ENCODE measurements around the gene PROX2. TPM values are rescaled to one million over a fixed set of nuclear protein-coding genes. Genes with fewer than 3 reads are reported as not detected.

The PROX2 gene
- total RNA-seq, 1 experiment from 2014 or later, result not detected

- H3K27ac ChIP-seq, result no peak overlapping the region
- no peak overlapping the region for H3K4me3 ChIP-seq
- ChIA-PET CTCF (no interaction called here), POLR2A (ENCODE audit: unreplicated experiment) (no interaction called here)
- no peak overlapping the region for H3K4me2 ChIP-seq
- H2AFZ ChIP-seq, result no peak overlapping the region
- no peaks in the 10 kb centered on the region for H4K20me1 ChIP-seq (ENCODE audit: insufficient read depth)
- DNase-seq, result no peak
- no peaks in the 10 kb centered on the region for H3K27me3 ChIP-seq (ENCODE audit: insufficient read depth, low read depth)
- H3K9me3 ChIP-seq (ENCODE audit: insufficient read depth, low read depth), result no peaks in the 10 kb centered on the region
- no peaks in the 10 kb centered on the region for H3K9me2 ChIP-seq (ENCODE audit: insufficient read depth)
- no TSS peak for BruUV-seq (replicated peaks)
- H3K4me1 ChIP-seq (replicated peaks; ENCODE audit: insufficient read depth), result no peaks in the 10 kb centered on the region
- no peaks in the 10 kb centered on the region for H3K79me2 ChIP-seq (ENCODE audit: low read depth)
- peaks cover 4% of the 10 kb centered on the region; the same call in 1 of the 2 replicates for H3K36me3 ChIP-seq (ENCODE audit: low read depth)
- intact Hi-C loops (cut with micrococcal nuclease; ENCODE audit: unreplicated experiment), result no loop called here
- H3F3A ChIP-seq (ENCODE audit: insufficient read depth, low read depth), result peaks cover 5% of the 10 kb centered on the region
- TF ChIP-seq CTCF (conservative IDR thresholded peaks at IDR 0.05) (no peak), EZH2 (IDR thresholded peaks at IDR 0.05; ENCODE audit: low read depth) (no peak)
Observed at GRCh38 chr14:74843653-74844052, 32.3 kb downstream of the PROX2 start.

- no peak overlapping the region for H3K4me2 ChIP-seq
- intact Hi-C loops (cut with micrococcal nuclease; ENCODE audit: unreplicated experiment), result no loop called here
Observed at GRCh38 chr14:74841230-74842207, 34.4 kb downstream of the PROX2 start.

DNA sequence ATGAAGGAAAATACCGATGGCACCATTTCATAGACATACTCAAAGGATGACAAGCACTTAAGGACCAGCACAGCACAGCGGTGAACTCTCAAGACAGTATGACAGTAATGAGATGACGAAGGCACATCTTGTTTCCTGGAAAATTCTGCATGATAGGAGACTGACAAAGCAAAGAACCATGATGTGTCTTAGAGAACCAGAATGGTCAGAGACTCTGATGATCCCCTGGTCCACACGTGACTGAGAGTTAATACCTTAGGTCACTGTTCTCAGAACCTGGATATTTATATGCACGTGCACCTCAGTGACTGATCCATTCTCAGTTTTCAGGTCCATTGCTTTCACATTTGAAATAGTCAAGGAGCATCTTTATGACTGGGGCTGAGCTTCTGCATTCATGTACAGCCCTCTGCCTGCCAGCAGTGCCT lies 35.3 kb downstream of the PROX2 start:
- H3F3A ChIP-seq (ENCODE audit: insufficient read depth, low read depth), result peaks cover 12% of the 10 kb centered on the region
- BruUV-seq (replicated peaks), result no TSS peak
- no peaks in the 10 kb centered on the region for H3K79me2 ChIP-seq (ENCODE audit: low read depth)
- H3K4me2 ChIP-seq, result no peak overlapping the region
- DNase-seq, result no peak
- H3K27ac ChIP-seq, result no peak overlapping the region
- ChIA-PET CTCF (interaction anchor here (1.3 kb wide), 1 partner anchor 70 kb away, joined by 3 read pairs; no protein-coding TSS in a partner anchor), POLR2A (ENCODE audit: unreplicated experiment) (no interaction called here)
- H3K4me3 ChIP-seq, result no peak overlapping the region
- H3K9me3 ChIP-seq (ENCODE audit: insufficient read depth, low read depth), result no peaks in the 10 kb centered on the region
- no peak overlapping the region for H2AFZ ChIP-seq
- no peaks in the 10 kb centered on the region for H4K20me1 ChIP-seq (ENCODE audit: insufficient read depth)
- TF ChIP-seq CTCF (conservative IDR thresholded peaks at IDR 0.05), result no peak
- TF ChIP-seq EZH2 (IDR thresholded peaks at IDR 0.05; ENCODE audit: low read depth), result no peak
- H3K36me3 ChIP-seq (ENCODE audit: low read depth), result peaks cover 22% of the 10 kb centered on the region
- intact Hi-C loops (cut with micrococcal nuclease; ENCODE audit: unreplicated experiment), result no loop called here
- H3K9me2 ChIP-seq (ENCODE audit: insufficient read depth), result no peaks in the 10 kb centered on the region
- no peaks in the 10 kb centered on the region for H3K27me3 ChIP-seq (ENCODE audit: insufficient read depth, low read depth)
- H3K4me1 ChIP-seq (replicated peaks; ENCODE audit: insufficient read depth), result no peaks in the 10 kb centered on the region

More at GRCh38 chr14:74841230-74842207, 34.4 kb downstream of the PROX2 start:
- no peaks in the 10 kb centered on the region for H3K9me3 ChIP-seq (ENCODE audit: insufficient read depth, low read depth)
- no peak for DNase-seq
- TF ChIP-seq EZH2 (IDR thresholded peaks at IDR 0.05; ENCODE audit: low read depth), result no peak
- TF ChIP-seq CTCF (conservative IDR thresholded peaks at IDR 0.05), result no peak
- H3K27me3 ChIP-seq (ENCODE audit: insufficient read depth, low read depth), result no peaks in the 10 kb centered on the region
- ChIA-PET CTCF (no interaction called here), POLR2A (ENCODE audit: unreplicated experiment) (interaction anchor here (0.6 to 0.7 kb wide), 2 partner anchors 10 to 146 kb away, joined by 3 to 5 read pairs; no protein-coding TSS in a partner anchor)
- BruUV-seq (replicated peaks), result no TSS peak
- no peaks in the 10 kb centered on the region for H3K4me1 ChIP-seq (replicated peaks; ENCODE audit: insufficient read depth)
- no peaks in the 10 kb centered on the region for H3K79me2 ChIP-seq (ENCODE audit: low read depth)
- H3K9me2 ChIP-seq (ENCODE audit: insufficient read depth), result no peaks in the 10 kb centered on the region
- no peak overlapping the region for H2AFZ ChIP-seq
- H3K4me3 ChIP-seq, result no peak overlapping the region
- peaks cover 12% of the 10 kb centered on the region for H3F3A ChIP-seq (ENCODE audit: insufficient read depth, low read depth)
- H3K27ac ChIP-seq, result no peak overlapping the region
- H3K36me3 ChIP-seq (ENCODE audit: low read depth), result peaks cover 15% of the 10 kb centered on the region
- no peaks in the 10 kb centered on the region for H4K20me1 ChIP-seq (ENCODE audit: insufficient read depth)
